Activated CD4-positive, alpha-beta T cell treated with anti-CD3 and anti-CD28 coated beads, Interleukin-10, Interleukin-2, amounts not matched to agents 100 ng/mL and 50 ng/mL, durations not matched to agents 16 hours and 8 hours (primary cell): ENCODE results near the gene XYLT1.

ENCODE experiments used
- DNase-seq: peaks from one replicate; pipeline ENCODE4 v3.0.0-alpha.2; 2020

Gene XYLT1

DNA sequence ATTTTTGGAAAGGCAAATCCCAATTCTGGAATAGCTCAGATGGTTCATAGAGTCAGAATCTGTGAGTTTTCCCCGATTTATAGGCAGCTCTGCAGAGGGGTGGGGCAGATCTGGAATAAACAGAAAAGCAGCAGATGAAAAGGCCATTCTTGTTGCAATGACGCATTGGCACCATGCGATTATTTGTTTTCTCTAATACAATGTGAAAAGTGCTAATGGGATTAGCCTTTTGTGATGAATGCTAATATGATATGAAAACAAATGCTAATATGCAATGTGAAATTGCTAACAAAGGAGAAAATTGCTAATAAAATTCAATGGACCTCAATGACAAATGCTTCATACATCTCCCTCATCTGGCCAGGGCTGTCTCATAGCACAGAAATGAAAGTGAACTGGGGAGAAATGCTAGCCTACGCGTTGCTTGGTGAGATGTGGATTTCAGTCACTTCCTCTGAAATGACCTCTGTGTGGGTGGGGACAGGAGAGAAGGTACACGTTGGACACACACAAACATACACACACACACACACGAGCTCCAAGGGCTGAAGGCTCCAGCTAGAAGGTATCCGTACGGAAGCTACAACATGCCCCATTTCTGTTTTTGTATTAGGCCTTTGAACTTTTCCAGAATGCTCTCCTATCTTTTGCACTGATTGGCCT, 394.5 kb downstream of the XYLT1 start:
- no peak for DNase-seq

DNA sequence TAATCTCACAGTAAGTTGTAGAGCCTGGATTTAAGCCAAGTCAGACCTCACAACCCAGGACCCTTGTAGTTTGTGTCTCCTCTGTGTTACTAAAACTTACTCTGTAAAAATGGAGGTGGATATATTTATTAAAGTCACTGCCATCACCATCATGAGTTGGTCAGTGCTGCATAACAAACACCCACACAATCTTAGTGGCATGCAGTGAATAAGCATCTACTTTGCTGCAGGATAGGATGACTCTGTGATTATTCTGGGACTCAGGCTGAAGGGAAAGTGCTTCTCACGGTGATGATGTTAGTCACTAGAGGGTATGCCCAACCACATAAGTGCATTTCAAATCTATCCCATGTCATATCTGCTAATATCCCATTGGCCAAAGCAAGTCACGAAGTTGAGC, 398.7 kb downstream of the XYLT1 start:
- no peak for DNase-seq

DNA sequence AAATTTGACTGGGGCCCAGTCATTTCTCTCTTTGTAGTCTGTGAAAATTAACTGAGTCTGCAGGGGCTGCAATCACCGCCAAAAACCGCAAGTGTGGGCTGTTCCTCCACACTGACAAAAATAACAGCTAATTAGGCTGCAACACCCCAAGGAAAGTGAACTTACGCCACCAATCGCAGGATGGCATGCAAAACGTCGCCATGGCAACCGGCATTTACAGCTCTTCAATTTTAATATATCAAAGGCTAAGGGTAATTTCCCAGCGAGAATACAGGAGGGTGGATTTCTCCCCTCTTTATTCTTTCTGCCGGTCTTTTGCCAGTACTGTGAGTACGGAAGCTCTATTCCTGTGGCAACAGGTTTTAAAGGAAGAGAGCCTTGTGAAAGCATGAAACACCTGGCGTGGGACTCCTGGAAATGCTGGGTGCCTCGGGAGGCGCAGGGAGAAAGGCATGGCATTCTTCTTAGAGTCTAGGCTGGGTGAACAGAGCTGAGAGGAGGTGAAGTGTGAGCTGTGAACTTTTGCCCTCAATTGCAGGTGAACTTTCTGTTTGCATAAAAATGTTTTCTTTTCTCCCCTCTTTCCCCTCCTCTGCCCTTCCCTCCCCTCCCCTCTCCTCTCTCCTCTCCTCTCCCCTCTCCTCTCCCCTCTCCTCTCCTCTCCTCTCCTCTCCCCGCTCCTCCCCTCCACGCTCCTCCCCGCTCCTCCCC, 399.7 kb downstream of the XYLT1 start:
- peak; percentile 63 for DNase-seq

DNA sequence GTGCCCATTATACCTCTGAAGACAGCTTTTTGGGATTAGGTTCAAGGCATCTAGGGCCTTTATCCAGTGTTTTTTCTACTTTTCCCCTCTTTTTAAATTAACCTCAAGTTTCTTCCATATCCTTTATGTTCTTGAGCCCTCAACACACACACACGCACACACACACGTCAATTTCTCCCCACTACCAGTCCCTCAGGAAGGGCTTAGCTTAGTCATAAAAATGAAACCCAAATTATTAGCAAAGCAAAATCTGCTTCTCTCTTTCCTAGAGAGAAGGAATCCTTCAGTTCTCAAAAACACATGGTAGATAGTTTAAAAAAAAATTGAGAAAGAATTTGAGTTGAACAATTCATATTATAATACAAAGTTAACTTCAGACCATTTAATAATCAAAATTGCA, 401.1 kb downstream of the XYLT1 start:
- DNase-seq: no peak

DNA sequence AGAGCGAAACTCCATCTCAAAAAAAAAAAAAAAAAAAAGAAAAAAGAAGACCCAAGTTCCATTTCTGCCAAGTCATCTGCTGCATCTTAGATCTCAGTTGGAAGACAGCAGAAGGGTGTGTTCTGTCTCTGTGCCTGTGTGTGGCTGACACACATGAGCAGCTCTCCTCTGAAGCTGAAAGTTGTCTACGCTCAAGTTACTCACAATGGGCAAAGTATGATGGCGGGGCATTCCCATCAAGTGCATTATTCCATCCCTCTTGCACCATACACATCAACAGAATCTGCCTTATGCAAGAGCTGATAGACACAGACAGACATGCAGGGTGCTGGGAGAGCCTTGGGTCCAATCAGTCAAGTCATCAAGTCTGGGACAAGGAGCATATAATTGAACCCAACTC, 402.2 kb downstream of the XYLT1 start:
- no peak for DNase-seq

DNA sequence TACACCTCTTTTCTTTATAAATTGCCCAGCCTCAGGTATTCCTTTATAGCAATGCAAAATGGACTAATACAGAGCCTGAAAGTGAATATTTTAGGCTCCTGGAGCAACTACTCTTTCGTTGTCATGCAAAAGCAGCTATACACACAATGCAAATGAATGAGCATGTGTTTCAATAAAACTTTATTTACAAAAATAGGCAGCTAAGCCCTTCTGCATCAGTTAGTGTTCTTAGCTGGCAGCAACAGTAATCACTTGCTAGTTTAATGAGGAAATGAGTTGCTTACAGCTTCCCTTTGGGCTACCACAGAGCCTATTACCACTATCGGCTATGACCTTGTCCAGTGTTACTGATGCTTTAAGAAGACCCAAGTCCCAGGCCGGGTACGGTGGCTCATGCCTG, 402.9 kb downstream of the XYLT1 start:
- no peak for DNase-seq

DNA sequence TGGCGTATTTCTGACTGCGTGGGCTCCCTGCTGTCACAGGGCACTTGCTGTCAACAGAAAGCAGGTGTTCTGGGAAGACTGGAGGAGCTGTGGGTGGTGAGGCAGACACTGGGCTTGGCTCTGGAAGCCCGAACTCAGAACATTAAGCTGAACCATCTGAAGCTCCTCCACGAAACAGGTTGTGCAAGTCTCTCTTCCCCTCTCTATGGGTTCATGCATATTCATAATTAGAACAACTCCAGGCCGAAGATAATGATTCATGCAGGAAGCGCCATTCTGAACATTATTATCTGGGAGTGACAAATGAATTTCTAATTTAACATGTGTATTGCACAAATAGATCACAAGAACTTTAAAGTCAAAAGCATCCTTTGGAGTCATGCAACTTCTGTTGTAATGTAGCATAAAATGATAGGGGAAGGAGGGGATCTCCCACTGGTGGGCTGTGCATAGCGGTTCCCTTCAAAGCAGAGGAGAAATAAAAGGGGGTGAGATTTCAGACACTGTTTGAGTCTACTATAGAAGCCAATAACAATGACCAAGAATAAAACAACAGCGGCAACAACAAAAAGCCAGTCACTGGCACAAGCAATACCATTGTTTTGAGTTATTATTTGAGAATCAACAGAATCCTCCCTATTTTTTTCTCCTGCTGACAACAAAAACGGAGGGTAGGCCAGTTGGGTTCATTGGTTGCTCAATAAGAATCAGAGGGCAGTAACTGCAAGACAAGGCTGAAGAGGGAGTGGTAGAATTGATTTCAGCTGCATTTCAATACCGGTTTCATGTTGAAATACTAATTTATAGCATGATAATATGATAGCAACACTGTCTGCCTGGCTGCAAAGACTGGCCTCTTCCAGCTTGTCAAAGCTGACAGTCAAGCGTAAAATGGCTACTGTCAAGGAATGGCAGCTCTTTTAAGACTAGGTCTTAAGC, 407.3 kb downstream of the XYLT1 start:
- no peak for DNase-seq

DNA sequence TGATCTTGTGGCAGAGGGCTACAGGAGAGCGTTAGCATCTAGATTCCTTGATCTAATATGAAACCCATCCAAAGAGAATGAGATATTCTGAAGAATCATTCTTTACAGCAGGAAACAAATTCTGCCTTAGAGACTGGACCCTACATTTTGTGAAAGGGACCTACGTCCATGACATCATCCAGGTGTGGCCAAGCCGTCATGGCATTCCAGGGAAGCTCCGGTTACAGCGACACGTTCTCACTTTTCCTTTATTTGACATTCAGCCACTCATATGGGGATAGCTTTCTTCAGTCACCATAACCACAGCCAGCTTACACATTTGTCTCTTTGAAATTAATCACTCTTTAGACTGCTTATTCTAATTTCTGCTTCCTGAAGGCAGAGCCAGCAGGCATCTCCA, 408.1 kb downstream of the XYLT1 start:
- no peak for DNase-seq

DNA sequence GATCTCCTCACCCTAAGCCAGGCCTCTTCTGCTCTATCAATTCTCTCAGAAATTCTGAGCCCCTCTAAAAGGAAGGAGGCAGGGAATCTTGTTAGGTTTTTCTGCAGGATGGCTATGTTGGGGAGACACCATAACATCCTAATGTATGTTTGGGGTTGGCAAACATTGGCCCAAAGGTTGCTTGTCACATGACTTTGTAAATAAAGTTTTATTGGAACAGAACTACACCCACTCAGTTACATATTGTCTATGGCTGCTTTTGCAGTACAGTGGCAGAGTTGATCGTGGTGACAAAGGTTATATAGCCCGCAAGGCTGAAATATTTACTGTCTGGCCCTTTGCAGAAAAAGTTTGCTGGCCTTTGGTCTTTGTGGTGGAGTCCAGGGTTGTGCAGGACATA, 409.4 kb downstream of the XYLT1 start:
- no peak for DNase-seq

DNA sequence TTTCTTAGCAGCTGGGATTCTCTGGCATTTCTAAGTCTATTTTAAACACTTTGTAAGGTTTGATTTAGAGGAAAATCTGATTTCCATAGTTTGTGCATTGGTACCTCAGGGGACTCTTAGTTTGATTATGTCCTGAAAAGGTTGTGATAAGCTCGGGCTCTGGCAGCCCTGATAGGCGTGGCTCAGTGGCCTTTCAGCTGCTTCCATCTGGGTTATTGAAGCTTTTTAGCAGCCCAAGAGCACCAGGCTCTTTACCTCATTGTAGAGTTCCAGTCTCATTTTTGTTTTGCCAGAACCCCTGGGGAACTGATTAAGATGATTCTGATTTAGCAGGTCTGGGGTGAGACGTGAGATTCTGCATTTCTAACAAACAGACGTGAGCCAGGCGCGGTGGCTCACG, 412.3 kb downstream of the XYLT1 start:
- DNase-seq: no peak

DNA sequence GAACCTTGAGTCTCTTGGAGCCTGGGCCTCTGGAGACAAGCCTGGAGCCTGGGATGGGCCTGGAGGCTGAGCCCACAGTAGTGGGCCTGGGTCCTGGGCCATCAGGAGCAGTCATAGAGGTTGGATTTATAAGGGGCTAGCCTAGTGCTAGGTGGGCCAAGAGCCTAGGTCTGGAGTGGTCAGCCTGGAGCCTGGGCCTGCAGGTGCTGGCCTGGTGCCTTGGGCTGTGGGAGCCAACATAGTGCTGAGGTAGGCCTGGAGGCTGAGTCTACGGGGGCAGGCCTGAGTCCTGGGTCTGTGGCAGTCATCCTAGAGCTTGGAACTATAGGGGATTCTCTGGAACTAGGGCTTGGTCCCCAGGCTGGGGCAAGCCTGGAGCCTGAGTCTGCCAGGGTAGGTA, 414.1 kb downstream of the XYLT1 start:
- no peak for DNase-seq

DNA sequence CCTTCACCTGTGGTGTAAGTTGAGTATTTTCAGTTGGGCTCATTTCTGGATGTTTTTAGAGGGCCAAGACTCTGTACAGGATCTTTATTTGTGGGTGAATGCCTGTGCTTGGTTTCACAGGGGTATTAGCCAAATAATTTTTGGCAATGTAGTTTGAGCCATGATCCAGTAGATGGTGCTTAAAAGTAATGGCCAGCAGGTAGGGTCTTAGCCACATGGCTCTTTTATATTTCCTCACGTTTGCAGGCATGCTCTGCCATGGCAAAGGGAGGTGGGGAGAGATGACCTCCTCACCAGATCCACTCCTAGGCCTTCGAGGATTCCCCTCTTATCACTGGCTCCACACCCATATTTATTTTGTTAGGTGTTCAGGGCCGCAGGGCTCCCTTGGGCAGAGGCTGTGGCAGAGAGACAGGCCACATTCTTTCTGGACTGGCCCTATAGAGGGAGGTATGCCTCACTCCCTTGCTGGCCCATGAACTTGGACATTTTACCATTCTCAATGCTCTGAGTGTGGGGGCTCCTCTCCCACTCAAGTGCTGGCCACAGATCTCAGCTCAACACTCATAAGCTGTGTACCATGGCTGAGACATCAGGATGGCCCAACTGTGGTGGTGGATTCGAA, 417.1 kb downstream of the XYLT1 start:
- no peak for DNase-seq
